Fibroblast of the aortic adventitia (primary cell): Measurements from ENCODE around the gene PCDHAC2. TPM values are rescaled to one million over a fixed set of nuclear protein-coding genes. Genes with fewer than 3 reads are reported as not detected.

Source experiments
- DNase-seq: peaks from one replicate; pipeline ENCODE4 v3.0.0-alpha.2; 2010; ENCODE audit warnings: low read depth
- H3K4me3 ChIP-seq: 2 replicates; pipeline ENCODE4 v1.5.1; 2011; ENCODE audit warnings: low read depth, mild to moderate bottlenecking, control low read depth, low read length, moderate library complexity
- CTCF ChIP-seq: IDR thresholded peaks from 2 replicates; pipeline ENCODE4 v1.5.1; 2011; ENCODE audit warnings: mild to moderate bottlenecking, low read length, control low read depth, inconsistent platforms; ENCODE audit not compliant: insufficient read depth
- total RNA-seq: library from RNA; depleted of rRNA; stranded (reverse); fragments of >200 nt; gene quantifications from 2 replicates; pipeline ENCODE4 v1.2.3, GENCODE V29; 2012; ENCODE audit warnings: low replicate concordance

Gene PCDHAC2
- 0.57 TPM in 1 of 2 replicates, not detected in the other for total RNA-seq

DNA sequence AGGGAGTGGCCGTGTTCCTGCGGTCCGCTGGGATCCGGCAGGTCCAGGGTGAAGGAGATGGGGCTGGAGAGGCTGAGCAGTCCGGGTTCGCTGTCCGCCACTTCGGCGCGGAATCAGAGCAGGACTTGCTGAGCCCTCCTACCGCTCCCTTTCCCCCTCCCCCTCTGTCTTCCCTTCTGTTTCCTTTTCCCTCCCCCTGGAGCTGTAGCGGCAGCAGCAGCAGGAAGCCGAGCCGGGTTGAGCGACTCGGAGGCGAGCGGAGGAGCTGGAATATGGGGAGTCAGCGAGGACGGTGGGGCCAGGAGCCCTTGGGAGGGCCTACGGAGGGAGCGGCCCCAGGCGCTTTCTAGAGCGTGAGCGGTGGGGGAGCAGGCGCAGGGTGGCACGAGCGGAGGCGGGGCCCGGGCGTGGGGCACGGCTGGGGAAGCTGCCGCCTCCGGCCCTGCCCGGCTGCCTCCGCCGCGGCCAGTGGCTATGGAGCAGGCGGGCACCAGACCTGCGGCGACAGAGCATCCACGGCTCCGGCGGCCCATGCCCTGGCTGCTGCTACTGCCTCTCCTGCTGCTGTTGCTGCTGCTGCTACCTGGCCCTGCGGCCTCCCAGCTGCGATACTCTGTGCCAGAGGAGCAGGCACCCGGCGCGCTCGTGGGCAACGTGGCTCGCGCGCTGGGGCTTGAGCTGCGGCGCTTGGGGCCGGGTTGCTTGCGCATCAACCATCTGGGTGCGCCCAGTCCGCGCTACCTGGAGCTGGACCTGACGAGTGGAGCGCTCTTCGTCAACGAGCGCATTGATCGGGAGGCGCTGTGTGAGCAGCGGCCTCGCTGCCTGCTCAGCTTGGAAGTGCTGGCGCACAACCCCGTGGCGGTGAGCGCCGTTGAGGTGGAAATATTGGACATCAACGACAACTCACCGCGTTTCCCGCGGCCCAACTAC is at the start of gene PCDHAC2:
Gene PCDHAC2, plus strand, starts transcription at position 184 of the 933 bp plus-strand sequence. Its CDS starts 291 bp downstream, at position 475.
- no peak for TF ChIP-seq CTCF
- DNase-seq: no peak
- peak within 1 kb of the TSS; percentile 25 for H3K4me3 ChIP-seq

DNA sequence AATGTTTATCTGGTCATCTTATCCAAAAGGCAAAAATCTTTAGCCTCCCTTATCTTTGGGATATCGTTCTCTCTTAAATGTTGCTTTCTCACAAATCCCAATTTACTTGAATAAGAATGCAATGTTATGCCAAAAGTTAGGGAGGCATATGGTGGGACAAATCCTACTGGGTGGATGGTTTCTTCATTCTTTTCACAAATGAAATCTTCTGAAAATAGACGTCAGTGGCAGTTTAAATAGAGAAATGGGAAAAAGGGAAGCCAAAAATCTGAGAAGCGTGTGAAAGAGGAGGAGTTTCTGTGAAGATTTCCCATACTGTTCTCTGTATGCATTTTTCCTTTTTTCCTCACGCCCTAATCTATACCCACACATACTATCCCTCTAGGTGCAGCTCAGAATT is 42.7 kb upstream of the PCDHAC2 start:
- no peak for TF ChIP-seq CTCF
- DNase-seq: no peak
- no peak overlapping the region for H3K4me3 ChIP-seq

- H3K4me3 ChIP-seq: peak within 1 kb of the TSS; percentile 35
Observed at GRCh38 chr5:140925806-140926442, 40.4 kb upstream of the PCDHAC2 start, which contains the start of gene PCDHAC1. PCDHAC1 (plus strand) TSS chr5:140926299; CDS start chr5:140926893, 594 bp downstream.

GRCh38 chr5:140926443-140927227 is 39.6 kb upstream of the PCDHAC2 start:
- peak; percentile 25 for TF ChIP-seq CTCF
- peak; percentile 2 for DNase-seq
- H3K4me3 ChIP-seq: peak overlapping the region; percentile 35

More at GRCh38 chr5:140925806-140926442, 40.4 kb upstream of the PCDHAC2 start, which contains the start of gene PCDHAC1:
- no peak for TF ChIP-seq CTCF
- DNase-seq: no peak

DNA sequence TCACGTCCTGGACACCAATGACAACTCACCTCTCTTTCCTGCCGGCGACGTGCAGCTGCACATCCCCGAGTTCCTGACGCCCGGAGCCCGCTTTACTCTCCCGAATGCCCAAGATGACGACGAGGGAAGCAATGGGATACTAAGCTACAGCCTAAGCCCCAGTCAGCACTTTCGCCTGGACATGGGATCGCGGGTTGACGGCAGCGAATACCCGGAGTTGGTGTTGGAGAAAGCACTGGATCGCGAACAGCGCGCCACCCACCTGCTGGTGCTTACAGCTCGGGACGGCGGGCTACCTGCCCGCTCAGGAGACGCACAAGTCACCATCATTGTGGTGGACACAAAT is 39.1 kb upstream of the PCDHAC2 start:
- DNase-seq: no peak

More for the DNA sequence above, 39.1 kb upstream of the PCDHAC2 start:
- H3K4me3 ChIP-seq: peak overlapping the region; percentile 35
- TF ChIP-seq CTCF: no peak
